GM19193 (cell line): Measurements from ENCODE around the gene EPS8L2.

Source experiments
- POLR2A ChIP-seq: IDR thresholded peaks from 4 replicates; pipeline ENCODE4 v1.6.1; 2011; ENCODE audit not compliant: insufficient read depth, insufficient read length; ENCODE audit errors: extremely low read depth

The EPS8L2 gene

DNA sequence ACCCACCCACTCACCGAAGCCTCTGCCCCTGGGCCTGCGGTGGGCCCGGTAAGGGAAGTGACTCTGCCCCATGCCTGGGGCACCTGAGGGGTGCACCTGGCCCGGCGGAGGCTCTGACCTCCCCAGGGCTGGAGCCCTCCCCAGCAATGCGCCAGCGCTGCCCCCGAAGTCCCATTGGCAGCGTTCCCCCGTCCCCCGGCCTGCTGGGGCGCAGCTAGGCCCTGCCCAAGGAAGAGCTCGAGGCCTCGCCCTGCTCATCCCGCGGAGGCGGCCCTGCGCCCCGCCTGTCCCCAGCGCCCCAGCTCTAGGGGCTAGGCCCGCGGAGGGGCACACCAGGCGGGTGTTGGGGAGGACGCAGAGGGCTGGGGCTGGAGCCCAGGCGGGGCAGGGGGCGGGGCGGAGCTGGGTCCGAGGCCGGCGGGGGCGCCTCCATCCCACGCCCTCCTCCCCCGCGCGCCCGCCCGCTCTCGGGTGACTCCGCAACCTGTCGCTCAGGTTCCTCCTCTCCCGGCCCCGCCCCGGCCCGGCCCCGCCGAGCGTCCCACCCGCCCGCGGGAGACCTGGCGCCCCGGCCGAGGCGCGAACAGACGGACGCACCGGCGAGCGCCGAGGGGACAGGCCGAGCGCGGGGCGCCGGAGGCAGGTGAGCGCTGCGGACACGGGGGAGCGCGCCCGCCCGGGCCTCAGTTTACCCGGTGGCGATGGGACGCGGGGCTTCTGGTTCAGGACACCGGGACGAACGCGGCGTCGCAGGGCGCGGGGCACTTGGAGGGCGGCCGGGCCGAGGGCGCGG is at the start of gene EPS8L2:
EPS8L2 (plus strand) TSS at position 586 of the 793 bp plus-strand sequence. CDS start 3,177 bp downstream, outside the sequence.
- no peak for TF ChIP-seq POLR2A

DNA sequence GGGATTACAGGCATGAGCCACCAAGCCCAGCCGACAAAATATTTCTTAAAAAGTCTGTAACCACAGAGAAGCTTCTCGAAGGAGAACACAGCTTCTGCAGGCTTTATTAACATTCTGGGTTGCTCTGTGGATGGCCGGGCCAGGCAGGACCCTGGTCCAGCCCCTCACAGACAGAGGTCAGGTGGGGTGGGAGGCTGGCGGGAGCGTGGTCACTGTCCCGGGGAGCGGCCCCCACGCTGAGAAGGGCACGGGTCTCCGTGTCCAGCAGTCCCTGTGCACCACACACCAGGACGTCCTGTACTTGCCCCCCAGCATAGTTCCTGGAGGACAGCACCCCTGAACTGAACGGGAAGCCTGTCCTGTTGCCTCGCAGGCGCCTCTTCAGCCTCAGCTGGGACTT is 49.6 kb upstream of the EPS8L2 start:
- no peak for TF ChIP-seq POLR2A

DNA sequence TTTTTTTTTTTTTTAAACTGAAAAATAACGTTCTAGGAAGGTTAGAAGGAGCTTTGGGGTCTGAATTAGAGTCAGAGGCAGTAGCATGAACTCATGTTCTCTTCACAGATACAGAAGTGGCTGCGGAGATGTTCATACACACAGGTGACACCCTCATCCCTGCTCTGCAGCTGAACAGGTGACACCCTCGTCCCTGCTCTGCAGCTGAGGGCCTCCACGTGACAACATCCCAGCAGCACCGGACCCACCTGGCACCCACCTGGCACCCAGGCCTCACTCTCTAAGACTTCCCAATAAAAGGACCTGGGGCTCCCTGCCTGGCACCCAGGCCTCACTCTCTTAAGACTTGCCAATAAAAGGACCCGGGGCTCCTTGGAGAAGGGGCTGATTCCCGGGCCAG is 49.2 kb upstream of the EPS8L2 start:
- TF ChIP-seq POLR2A, result no peak

DNA sequence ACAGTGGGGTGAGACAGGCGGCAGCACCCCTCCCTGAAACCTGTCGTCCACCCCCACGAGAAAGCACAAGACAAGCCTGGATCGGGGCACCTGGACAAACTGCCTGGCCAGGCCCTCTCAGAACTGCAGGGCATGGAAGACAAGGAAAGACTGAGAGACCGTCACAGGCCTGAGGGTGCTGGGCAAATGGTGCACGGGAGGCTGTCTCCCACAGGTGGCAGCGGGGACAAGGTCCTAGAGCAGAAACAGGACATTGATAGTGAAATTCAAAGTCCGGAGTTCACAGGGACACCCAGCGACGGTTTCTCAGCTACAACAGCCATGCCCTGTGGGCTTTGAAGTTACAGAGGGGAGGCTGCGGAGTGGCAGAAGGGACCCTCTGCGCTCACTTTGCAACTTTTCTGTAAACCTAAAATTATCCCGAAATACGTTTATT is 48.3 kb upstream of the EPS8L2 start:
- TF ChIP-seq POLR2A, result no peak

DNA sequence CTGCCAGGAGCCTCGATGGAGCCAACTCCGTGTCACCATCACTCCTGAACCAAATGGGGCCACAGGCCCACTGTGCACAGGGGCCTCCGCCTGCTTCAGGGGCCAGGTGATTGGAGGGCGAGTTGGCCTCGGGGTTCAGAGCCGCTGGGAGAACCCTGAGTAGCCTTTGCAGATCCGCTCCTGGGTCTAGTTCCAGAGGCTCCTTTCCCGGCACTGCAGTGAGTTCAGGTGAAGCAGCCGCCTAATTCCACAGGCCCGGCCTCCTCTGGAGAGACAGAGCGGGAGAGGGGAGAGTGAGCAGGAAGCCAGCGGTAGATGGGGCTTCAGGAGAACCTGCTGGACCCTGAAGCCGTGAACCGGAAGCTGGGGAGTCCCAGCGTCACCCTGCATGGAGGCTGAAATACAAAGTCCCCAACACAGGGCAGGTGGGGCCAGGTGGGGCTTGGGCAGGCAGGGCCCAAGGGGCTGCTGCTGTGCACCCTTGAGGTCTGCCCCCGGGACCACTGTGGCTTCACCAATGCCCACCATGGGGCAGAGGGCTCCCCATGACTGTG is 46.4 kb upstream of the EPS8L2 start:
- no peak for TF ChIP-seq POLR2A

DNA sequence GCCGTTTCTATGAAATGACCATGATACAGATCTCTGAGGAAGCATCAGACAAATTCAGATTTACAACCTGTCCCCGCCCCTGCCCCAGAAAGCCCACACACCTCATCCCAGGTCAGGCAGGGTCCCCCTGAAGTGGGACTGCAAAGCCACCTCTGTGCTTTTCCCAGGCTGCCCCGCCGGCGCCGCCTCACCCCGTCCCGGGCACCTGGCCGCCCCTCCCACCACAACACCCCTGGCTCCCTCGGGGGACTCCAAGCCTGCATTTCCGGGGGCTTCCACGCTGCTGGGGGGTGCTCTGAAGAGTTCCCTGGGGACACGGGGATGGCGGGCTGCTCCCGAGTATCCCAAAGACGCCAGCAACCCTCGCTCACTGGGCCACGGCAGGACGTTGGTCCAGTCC is 45.8 kb upstream of the EPS8L2 start:
- no peak for TF ChIP-seq POLR2A

DNA sequence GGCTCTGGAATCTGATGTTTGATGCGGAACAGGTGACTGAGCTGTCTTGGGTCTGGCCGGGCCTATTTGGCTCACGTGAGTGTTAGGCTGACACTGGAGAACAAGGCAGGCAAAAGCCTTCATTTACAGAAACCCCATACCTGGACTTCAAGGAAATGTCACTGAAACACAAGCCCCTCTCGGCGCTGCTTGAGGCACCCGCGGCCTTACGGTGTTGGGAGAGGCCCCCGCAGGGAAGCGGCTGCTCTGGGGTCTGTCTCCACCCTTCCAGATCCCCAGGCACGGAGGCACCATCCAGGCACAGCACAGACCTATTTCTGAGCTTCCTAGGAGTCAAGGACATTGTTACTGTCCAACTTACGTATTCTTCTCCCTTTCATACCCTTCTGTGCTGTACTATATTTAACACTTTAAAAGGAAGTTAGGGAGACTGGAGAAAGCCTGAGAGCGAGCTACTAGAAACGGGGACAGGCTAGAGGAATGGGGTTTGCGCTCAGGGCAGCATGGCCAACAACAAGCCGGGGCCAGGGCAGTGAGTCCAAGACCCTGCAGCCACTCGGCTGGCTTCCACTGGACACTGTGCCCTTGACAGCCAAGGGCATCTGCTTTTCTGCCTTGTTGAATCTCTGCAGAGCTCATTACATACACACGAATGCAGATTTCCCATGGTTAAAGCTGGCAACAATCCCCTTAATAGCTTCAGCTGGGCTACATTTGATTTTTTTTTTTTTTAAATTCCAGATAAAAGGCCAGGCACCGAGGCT is 45.2 kb upstream of the EPS8L2 start:
- TF ChIP-seq POLR2A, result no peak

DNA sequence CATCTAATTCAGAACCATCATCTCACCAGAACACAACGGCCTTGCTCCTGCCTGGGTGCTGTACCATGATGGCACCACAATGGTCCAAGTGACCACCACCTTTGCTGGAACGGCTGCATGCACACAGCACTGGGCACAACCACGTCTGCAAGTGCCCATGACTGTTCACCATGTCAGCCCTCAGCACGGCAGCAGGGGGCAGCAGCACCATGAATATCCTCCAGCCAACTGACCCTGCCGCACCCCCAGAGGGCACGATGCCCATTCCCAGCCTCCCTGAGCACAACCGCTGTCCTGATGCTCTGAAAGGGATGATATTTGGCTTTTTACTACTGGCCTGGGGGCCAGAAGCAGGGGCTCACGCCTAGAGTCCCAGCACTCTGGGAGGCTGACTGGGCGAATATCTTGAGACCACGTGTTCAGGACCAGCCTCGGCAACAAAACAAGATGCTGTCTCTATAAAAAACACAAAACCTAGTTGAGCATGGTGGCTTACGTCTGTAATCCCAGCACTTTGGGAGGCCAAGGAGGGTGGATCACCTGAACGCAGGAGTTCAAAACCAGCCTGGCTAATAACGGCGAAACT is 43.2 kb upstream of the EPS8L2 start:
- TF ChIP-seq POLR2A, result no peak

DNA sequence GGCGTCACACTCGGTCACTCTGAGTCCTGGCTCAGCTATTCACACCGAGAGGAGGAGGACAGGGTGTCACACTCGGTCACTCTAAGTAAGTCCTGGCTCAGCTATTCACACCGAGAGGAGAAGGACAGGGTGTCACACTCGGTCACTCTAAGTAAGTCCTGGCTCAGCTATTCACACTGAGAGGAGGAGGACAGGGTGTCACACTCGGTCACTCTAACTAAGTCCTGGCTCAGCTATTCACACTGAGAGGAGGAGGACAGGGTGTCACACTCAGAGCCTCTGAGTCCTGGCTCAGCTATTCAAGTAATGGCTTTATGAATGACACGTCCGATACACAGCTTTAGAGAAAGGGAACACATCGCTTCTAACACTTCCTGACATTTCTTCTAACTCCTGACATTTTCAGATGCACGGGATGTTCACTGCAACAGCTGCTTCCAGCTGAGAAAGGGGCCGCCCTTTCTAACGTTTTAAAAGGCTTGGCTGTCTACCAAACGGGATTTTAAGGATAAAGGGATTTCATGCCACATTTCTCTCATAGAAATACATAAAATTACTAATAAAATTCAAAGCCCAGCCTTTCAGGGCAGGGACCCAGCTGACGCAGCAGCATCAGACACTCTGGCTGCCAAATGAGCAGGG is 40.8 kb upstream of the EPS8L2 start:
- no peak for TF ChIP-seq POLR2A

DNA sequence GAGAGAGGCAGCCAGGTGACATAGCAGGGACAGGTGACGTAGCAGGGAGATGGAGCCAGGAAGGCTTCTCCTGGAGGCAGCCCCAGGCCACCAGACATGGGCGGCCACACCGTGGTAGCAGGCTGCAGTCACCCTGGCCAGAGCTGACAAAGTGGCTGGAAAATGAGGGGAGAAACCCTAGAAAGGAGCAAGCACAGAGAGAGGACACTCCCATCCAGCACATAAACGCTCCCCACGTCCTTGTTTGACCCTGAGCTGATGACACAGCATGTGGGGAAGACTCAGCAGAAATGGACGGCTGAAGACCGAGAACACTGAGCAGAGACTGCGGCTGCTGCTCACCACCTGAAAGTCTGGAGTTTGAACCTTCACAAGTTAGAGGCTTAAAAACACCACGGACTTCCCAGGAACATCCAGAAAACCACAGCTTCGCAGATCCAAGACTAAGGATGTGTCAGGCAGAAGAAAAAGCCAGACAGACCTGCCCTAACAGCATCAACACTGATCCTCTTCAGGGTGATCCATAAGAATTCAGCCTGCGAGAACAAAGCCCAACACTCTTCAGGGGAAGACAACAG is 40.2 kb upstream of the EPS8L2 start:
- no peak for TF ChIP-seq POLR2A

DNA sequence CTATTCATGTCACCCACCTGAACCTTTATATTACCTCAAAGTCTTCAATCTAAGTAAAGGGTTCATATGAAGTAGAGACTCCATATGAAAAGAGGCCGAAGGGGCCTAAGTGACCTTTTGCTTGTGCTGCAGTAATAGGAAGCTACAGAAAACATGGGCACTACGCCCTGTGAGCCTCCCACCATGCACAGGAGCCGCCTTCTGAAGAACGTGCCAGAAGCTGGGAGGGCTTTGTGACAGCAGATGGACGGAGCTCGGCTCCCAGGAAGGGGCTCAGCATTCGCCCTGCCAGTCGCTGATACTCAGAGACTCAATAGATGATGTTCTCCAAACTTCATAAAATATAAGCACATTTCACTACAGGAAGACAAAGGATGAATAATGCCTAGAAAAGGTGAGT is 32.2 kb upstream of the EPS8L2 start:
- no peak for TF ChIP-seq POLR2A

DNA sequence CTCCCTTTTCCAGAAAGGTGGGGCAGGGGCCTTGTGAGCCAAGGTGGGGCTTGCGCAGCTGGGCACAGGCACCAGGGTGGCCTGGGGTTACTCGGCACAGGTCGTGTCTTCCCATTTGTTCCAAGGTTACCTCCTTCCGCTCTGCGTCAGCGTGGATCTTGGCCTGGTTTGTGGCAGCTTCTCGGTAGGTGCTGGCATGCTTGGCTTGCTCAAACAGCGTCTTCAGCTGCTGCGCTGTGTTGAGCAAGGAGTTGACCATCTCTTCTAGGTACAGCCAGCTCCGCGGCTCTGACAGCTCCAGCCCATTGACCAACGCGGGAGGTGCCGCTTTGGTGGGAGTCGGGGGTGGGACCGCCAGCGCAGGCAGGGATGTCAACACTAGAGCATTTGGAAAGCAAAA is 31.6 kb upstream of the EPS8L2 start:
- TF ChIP-seq POLR2A, result no peak

DNA sequence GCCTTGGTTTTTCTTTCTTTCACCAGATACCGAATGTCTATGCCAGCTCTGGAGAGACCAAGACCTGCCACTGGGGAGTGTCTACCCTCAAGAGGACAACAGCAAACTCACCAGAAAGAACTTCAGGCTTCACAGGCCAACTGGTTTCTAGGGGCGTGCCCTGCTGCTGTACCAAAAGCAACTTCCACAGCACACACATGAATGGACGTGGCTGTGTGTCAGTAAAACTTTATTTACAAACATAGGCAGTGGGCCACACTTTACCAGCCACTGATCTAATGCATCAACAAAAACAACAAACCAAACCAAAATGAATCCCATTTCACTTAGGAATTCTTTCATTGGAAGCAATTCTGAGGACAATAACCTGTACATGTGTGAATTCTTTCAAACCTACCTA is 27.7 kb upstream of the EPS8L2 start:
- TF ChIP-seq POLR2A, result no peak
